Measurements from ENCODE around the gene DTNBP1. TPM values are rescaled to one million over a fixed set of nuclear protein-coding genes. Genes with fewer than 3 reads are reported as not detected.
A peak's percentile ranks its signal among the peaks of the same experiment; 100 is the strongest.

DTNBP1 gene
- total and polyA plus RNA-seq, 3 donors from 2014 or later = 21.8 to 25.4 (median 22.6) TPM

- H3K27ac ChIP-seq = no peak overlapping the region
- WGBS, 2 donors = 86 to 92% methylated on average over 16 to 18 of the region's 18 CpGs
- DNase-seq = peak; percentile 56
These were observed 150.7 kb downstream of the DTNBP1 start for GRCh38 chr6:15512126-15512525.

GRCh38 chr6:15511248-15512125, 151.3 kb downstream of the DTNBP1 start:
- intact Hi-C loops (cut with DNase I; ENCODE audit: low total_unique reads) = no loop called here
- Histone ChIP-seq H3K36me3 (ENCODE audit: low read depth, missing control alignments) (no peaks in the 10 kb centered on the region), H3K4me1 (peaks cover 16% of the 10 kb centered on the region), H3K27ac (no peak overlapping the region), H3K4me3 (no peak overlapping the region), H3K9me3 (no peaks in the 10 kb centered on the region), H3K27me3 (no peaks in the 10 kb centered on the region)
- no peak for DNase-seq
- WGBS, 2 donors = 87 to 90% methylated on average over 12 to 14 of the region's 14 CpGs
- no peak for TF ChIP-seq POLR2A (IDR thresholded peaks at IDR 0.05)
- no peak for TF ChIP-seq CTCF (IDR thresholded peaks at IDR 0.05)

More at GRCh38 chr6:15512126-15512525, 150.7 kb downstream of the DTNBP1 start:
- H3K36me3 ChIP-seq (ENCODE audit: low read depth, missing control alignments) = no peaks in the 10 kb centered on the region
- no peaks in the 10 kb centered on the region for H3K9me3 ChIP-seq
- TF ChIP-seq CTCF (IDR thresholded peaks at IDR 0.05) (peak in 2 of 3 experiments; percentile 6 to 10), POLR2A (IDR thresholded peaks at IDR 0.05) (no peak)
- no peaks in the 10 kb centered on the region for H3K27me3 ChIP-seq
- H3K4me1 ChIP-seq = peaks cover 16% of the 10 kb centered on the region
- intact Hi-C loops (cut with DNase I; ENCODE audit: low total_unique reads) = no loop called here
- no peak overlapping the region for H3K4me3 ChIP-seq

GRCh38 chr6:15510536-15511247, 152.1 kb downstream of the DTNBP1 start:
- WGBS, 2 donors = 71 to 91% methylated on average over 7 to 16 of the region's 16 CpGs
- no peak for DNase-seq
- no peak overlapping the region for H3K27ac ChIP-seq
- intact Hi-C loops (cut with DNase I; ENCODE audit: low total_unique reads) = no loop called here
- peaks cover 10% of the 10 kb centered on the region for H3K4me1 ChIP-seq
- no peaks in the 10 kb centered on the region for H3K36me3 ChIP-seq (ENCODE audit: low read depth, missing control alignments)
- H3K27me3 ChIP-seq = no peaks in the 10 kb centered on the region
- no peaks in the 10 kb centered on the region for H3K9me3 ChIP-seq
- no peak overlapping the region for H3K4me3 ChIP-seq
- TF ChIP-seq CTCF (IDR thresholded peaks at IDR 0.05) (no peak), POLR2A (IDR thresholded peaks at IDR 0.05) (no peak)

- no peak for DNase-seq
- intact Hi-C loops (cut with DNase I; ENCODE audit: low total_unique reads) = no loop called here
- Histone ChIP-seq H3K4me1 (peaks cover 15% of the 10 kb centered on the region), H3K27ac (no peak overlapping the region), H3K9me3 (no peaks in the 10 kb centered on the region), H3K27me3 (no peaks in the 10 kb centered on the region), H3K36me3 (ENCODE audit: low read depth, missing control alignments) (no peaks in the 10 kb centered on the region), H3K4me3 (no peak overlapping the region)
- TF ChIP-seq POLR2A (IDR thresholded peaks at IDR 0.05) = no peak
- whole genome bisulfite sequencing, 2 donors = 91 to 92% methylated on average over 5 to 6 of the region's 6 CpGs
These were observed 152.7 kb downstream of the DTNBP1 start for GRCh38 chr6:15510121-15510520.

GRCh38 chr6:15509335-15509933, 153.4 kb downstream of the DTNBP1 start:
- H3K4me1 ChIP-seq = peaks cover 15% of the 10 kb centered on the region
- no peak overlapping the region for H3K27ac ChIP-seq
- WGBS, 2 donors = 82 to 87% methylated on average over 11 to 13 of the region's 13 CpGs
- no peaks in the 10 kb centered on the region for H3K36me3 ChIP-seq (ENCODE audit: low read depth, missing control alignments)
- H3K4me3 ChIP-seq = no peak overlapping the region
- no peak for DNase-seq
- intact Hi-C loops (cut with DNase I; ENCODE audit: low total_unique reads) = no loop called here
- no peak for TF ChIP-seq CTCF (IDR thresholded peaks at IDR 0.05)
- TF ChIP-seq POLR2A (IDR thresholded peaks at IDR 0.05) = no peak
- no peaks in the 10 kb centered on the region for H3K9me3 ChIP-seq
- no peaks in the 10 kb centered on the region for H3K27me3 ChIP-seq

All from testis (tissue), 3 donors.